GM19463 (cell line): Measurements from ENCODE around the gene TEX38.
"Not testable (repeated sequence)": the region's sequence is repeated elsewhere in the genome, so short reads cannot be mapped to it uniquely, and the experiment has no call there.

ENCODE experiments used
- ATAC-seq: cut with Tn5 transposase; IDR thresholded peaks from one replicate; pipeline ENCODE4 v1.9.1; 2021; ENCODE audit warnings: mild to moderate bottlenecking, moderate library complexity; ENCODE audit not compliant: unreplicated experiment

TEX38 gene

GRCh38 chr1:46671554-46671953 lies at the start of gene TEX38:
TSS of gene TEX38 (plus strand) at chr1:46671854. CDS start at chr1:46671935, 81 bp downstream.
- no peak for ATAC-seq

DNA sequence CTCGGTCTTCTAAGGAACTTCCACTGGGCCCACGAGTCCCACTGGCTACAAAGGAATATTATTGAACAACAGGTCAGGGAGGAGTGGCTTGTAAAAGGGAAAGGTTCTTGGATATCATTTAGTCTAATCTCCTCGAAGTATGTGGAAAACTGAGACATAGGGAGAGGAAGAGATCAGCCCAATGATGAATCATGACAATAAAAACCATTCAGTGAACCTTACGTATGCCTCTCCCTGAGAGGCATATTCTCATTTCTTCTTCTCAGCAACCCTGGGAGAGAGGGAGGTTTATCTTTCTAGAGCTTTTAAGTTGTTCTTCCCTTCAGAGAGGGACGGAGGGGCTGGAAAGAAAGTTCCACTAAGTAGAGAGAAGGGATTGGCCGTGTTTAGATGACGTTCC lies 49.7 kb upstream of the TEX38 start:
- ATAC-seq = no peak

GRCh38 chr1:46622344-46622743 lies 49.3 kb upstream of the TEX38 start:
- ATAC-seq = no peak

DNA sequence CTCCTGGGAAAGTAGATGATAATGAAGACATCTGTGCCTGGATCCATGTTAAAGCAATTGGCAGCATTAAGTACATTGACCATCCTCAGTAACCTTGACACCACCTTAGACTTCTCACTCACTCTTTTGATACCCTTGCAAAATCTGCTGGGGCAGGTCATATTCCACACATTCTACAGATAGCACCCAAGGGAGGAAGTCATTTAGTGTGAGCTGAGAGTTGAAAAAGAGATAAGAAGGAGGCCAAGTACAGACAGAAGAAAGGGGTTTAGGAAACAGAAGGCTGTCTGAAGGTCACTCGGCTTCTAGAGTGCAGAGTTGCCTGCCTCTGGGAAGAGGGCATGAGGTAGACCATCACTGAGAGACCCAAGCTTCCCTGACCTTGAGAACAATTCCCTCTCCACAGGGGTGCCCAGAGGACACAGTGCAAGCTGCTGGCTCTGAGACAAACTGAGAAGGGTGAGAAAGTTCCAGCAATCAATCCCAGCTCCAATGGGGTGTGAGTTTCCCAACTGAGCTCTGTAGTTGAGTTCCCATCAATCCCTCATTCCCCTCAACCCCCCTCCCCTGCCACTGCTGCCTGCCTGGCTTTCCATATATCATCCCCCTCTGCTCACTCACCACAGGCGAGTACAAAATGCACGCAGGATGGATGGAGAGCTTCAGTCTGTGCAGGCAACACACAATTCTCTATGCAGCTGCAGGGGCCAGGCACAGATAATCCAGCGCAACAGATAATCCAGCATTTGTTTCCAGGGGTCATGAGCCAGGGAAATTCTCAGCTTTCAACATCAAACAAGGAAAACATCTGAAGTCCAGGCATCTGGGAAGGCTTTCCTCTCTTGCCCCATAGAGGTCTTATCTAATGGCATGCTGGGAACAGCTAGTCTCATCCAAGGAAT lies 47.7 kb upstream of the TEX38 start:
- ATAC-seq = no peak

GRCh38 chr1:46630719-46631118 lies 40.9 kb upstream of the TEX38 start:
- no peak for ATAC-seq

DNA sequence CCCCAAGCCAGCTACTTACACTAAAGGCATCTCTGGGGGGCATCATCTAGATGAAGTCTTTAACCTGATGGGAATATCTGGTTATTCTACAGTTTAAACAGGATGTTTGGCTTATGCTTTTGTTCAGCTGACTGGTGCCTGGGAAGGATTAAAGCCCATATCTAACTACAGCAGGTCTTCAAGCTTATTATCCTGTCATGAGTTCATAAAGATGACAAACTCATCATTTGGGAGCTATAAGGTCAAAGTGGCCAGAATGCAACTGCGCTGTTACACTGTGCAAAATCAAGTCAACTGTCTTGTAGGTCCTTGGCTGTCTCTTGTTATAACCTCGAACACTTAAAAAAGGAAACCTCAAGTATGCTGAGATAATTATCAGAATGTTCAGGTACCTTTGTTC lies 36.4 kb upstream of the TEX38 start:
- ATAC-seq = no peak

- ATAC-seq = no peak
Observed at GRCh38 chr1:46637444-46638083, 34.1 kb upstream of the TEX38 start.

GRCh38 chr1:46638921-46639320 lies 32.7 kb upstream of the TEX38 start:
- no peak for ATAC-seq

DNA sequence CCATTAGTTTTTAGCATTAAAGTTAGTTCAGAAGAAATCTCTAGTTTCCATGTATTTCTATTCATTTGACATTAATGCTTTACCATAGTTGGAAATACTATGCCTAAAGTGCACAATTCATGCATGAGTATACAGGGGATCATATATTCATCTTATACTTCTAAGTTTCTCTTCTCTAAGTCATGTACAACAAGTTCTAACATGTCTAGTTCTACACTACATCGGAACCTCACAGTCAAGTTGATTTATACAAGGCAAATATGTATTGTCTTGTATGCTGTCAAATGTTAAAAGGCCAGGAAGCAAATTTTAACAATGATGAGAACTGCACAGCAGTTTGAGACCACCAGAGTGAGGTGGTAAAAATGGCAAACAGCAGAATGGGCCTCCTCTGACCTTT lies 32.1 kb upstream of the TEX38 start:
- no peak for ATAC-seq

GRCh38 chr1:46642115-46642680 lies 29.5 kb upstream of the TEX38 start:
- ATAC-seq = no peak

DNA sequence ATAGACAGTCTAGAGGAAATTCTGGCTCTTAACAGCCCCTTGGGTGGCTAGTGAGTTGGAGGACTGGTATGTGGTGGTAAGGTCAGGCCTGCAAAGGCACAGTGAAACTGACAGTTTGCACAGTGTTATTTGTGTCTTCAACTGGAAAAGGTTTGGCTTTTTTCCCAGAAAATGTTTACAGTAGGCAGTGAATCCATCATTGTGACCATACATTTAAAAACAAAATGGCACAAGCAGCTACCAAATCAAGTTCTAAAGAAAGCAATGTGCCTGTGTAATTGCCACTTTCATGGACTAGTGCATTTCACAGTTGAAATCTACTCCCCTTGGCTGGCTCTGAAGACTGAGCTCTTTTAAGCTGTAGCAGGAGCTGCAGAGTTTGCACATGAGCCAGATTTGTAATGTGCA lies 28.3 kb upstream of the TEX38 start:
- no peak for ATAC-seq

DNA sequence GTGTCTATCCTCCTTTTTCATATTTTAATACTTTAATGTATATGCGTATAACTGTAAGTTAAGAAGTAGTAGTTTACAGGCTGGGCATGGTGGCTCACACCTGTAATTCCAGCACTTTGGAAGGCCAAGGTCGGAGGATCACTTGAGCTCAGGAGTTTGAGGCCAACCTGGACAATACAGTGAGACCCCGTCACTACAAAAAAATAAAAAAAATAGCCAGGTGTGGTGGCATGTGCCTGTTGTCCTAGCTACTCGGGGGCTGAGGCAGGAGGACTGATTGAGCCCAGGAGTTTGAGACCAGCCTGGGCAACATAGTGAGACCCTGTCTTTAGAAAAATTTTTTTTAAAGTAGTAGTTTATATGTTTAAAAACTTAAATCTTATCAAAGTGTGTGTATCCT lies 25.8 kb upstream of the TEX38 start:
- no peak for ATAC-seq

DNA sequence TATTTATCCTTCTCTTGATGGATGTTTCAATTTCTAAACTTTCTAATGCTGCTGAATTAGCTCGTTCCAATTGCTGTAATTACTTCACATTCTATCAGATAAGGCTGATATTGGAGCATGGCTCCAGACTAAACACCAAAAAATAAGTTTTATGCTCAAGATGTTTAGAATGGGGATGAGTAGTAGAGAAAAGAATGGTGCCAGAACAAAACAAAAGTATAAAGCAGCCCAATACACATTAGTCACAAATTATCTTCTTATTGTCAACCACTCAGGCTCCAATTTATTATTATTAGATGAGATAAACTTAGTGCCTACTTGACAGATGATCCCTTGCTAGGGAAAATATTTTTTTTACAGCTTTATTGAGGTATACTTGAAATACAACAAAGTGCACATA lies 25.3 kb upstream of the TEX38 start:
- ATAC-seq = no peak

GRCh38 chr1:46646844-46647243 lies 24.8 kb upstream of the TEX38 start:
- ATAC-seq = no peak

DNA sequence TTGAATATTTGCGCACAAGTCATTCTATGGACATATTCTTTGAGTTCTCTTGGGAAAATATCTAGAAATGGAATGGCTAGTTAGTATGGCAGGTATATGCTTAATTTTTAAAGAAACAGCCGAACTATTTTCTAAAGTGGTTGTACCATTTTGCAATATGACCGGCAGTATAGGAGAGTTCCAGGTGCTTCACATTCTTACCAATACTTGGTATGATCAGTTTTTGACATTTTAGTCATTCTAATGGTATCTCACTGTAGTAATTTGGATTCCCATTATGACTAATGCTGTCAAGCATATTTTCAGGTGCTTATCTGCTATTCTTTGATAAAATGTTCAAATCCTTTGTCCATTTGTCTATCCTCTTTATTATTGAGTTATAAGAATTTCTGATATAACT lies 24.0 kb upstream of the TEX38 start:
- ATAC-seq = no peak

GRCh38 chr1:46649764-46650163 lies 21.9 kb upstream of the TEX38 start:
- no peak for ATAC-seq

GRCh38 chr1:46650491-46650890 lies 21.2 kb upstream of the TEX38 start:
- no peak for ATAC-seq

DNA sequence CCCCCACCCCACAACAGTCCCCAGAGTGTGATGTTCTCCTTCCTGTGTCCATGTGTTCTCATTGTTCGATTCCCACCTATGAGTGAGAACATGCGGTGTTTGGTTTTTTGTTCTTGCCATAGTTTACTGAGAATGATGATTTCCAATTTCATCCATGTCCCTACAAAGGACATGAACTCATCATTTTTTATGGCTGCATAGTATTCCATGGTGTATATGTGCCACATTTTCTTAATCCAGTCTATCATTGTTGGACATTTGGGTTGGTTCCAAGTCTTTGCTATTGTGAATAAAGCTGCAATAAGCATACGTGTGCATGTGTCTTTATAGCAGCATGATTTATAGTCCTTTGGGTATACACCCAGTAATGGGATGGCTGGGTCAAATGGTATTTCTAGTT lies 20.5 kb upstream of the TEX38 start:
- ATAC-seq = not testable (repeated sequence)

DNA sequence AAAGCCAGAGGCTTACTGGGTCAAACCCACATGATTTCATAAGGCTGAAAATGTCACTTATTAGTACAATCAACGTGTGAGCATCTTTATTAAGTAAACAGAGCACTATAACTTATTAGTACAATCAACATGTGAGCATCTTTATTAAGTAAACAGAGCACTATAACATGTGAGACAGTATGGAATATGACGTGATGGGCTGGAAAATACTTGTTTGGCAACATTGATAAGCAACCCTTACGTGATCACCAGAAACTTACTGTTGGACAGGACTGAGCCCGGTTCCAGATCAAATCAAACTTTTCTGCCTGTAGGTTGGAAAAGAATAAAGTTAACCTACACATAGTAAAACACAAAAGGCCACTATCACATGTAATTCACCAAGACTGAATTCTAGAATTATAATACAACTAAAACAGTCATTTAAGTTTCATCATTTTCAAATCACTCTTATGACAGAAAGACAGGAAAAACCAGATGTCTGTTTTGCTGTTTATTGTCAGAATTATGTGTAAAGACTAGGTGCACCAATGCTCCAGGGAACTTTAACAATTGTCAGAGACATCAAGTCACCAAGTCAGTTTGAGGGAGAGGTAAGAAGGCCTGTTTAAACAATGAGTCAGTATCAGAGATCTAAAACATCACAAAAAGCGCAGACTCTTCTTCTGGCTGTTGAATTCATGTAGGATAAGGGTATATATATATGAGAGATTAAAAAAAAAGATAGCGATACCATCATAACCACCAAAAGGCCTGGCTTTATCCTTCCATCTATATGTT lies 19.1 kb upstream of the TEX38 start:
- no peak for ATAC-seq

DNA sequence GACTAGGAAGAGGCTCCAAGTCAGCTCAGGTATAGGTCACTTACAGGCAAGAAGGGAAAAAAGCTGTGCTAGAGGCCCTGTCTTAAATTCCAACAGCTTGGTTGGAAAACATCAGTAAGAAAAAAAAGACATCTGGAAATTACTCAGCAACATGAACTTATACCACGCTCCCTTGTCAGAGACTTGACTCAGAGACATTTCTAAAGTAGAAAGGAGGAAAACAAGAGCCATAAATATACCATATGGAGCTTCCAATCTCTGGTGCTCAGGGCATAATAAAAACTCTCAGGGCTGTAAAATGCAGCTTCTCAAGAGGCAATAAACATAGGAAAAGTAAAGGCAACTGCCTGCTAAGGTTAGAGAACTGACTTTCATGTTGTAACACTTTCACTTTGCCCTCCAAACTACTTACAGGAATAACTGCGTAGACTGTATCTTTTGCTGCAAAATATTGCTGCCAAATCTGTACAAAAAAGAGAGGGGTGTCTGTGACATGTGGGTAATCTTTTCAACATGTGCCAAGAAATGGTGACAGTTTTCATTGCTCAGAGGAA lies 18.2 kb upstream of the TEX38 start:
- ATAC-seq = no peak

DNA sequence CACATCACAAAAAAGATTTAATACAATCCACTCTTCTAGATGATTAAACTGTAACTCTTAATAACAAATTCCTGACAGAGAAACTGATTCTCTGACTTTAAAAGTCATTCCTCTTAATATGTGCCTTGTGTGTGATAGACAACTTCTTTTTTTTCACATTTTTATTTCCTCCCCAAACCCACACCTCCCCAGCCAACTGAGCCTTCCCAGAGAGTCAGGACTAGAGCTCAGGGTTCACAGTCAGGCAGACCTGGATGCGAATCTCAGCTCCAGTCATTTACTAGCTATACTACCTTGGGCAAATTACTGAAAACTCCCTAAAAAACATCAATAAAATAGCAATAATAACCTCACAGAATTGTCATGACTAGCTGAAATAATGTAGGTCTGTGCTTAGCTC lies 17.6 kb upstream of the TEX38 start:
- no peak for ATAC-seq
